Astrocyte of the cerebellum (primary cell): ENCODE results near the gene TFPT.

ENCODE experiments used
- DNase-seq: peaks from one replicate; pipeline ENCODE4 v3.0.0-alpha.2; 2011; ENCODE audit warnings: low read depth
- H3K4me3 ChIP-seq: 2 replicates; pipeline ENCODE4 v1.5.1; 2011; ENCODE audit warnings: mild to moderate bottlenecking, low read depth, low read length, moderate library complexity
- in situ Hi-C: cut with HindIII; loops from 2 replicates; pipeline ENCODE4 v1.10.0; 2017; ENCODE audit warnings: low sequenced_read_pairs
- TF ChIP-seq, protein P1 (sequence below): IDR thresholded peaks from 2 replicates; pipeline ENCODE4 v1.5.1; 2012; ENCODE audit warnings: low read length, low read depth, moderate library complexity, mild to moderate bottlenecking; ENCODE audit errors: missing control alignments

The TFPT gene

DNA sequence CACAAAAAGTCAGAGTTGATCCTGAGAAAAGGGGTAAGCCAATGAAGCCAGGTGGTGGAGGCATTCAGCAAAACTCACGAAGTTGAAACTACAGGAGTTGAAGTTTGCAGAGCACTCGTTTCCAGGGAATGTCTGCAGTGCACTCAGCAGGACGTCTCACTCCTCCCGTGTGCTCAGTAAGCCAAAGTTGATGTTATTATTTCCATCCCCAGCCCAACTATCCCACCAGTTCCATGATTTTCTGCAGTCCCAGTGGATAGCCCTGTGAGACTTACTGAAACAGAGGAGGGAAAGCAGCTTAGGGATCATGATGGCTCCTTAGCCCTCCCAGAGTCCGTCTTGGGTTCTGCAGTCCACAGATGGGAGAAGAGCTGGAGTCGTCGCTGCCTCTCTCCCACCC, 34.4 kb downstream of the TFPT start, which contains the start of gene TARM1:
TARM1 (minus strand) TSS at position 334 of the 400 bp plus-strand sequence; CDS start at position 309, 25 bp downstream.
- no peak within 1 kb of the TSS for H3K4me3 ChIP-seq
- DNase-seq: no peak
- in situ Hi-C loops: no loop called here
- TF ChIP-seq, protein P1, sequence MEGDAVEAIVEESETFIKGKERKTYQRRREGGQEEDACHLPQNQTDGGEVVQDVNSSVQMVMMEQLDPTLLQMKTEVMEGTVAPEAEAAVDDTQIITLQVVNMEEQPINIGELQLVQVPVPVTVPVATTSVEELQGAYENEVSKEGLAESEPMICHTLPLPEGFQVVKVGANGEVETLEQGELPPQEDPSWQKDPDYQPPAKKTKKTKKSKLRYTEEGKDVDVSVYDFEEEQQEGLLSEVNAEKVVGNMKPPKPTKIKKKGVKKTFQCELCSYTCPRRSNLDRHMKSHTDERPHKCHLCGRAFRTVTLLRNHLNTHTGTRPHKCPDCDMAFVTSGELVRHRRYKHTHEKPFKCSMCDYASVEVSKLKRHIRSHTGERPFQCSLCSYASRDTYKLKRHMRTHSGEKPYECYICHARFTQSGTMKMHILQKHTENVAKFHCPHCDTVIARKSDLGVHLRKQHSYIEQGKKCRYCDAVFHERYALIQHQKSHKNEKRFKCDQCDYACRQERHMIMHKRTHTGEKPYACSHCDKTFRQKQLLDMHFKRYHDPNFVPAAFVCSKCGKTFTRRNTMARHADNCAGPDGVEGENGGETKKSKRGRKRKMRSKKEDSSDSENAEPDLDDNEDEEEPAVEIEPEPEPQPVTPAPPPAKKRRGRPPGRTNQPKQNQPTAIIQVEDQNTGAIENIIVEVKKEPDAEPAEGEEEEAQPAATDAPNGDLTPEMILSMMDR: no peak

DNA sequence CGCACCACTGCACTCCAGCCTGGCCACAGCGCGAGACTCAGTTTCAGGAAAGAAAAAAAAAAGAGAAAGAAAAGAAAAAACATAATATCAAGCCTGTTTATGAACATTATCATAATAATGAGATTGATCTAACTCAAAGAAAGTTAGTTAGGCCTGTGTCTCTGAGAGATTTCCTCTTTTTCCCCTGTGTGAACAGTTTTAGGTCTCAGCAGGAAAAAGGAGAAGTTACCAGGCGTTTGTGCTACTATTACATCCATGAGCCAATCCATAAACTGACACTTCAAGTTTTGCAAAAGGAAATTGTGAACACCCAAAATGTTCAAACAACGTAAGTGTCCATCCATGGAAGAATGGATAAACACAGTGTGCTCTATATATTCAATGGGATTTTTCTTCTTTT, 38.1 kb downstream of the TFPT start:
- in situ Hi-C loops: no loop called here
- TF ChIP-seq, protein P1: no peak
- no peak overlapping the region for H3K4me3 ChIP-seq
- DNase-seq: no peak

DNA sequence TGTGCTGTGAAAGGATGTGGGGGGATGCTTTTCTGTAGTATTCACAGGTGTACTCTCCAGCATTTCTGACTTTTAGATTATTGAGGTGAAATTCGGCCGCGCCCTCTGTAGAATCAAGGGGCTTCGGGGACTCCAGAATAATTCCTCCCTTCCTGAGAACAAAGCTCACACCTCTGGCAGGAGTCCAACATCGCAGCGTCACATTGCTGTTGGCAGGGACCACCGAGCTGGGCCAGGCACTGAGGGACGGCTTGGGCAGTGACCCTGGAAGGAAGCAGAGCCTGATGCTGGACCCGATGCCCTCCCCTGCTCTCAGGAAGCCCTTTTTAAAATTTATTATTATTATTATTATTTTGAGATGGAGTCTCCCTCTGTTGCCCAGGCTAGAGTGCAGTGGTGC, 40.6 kb downstream of the TFPT start:
- TF ChIP-seq, protein P1: no peak
- DNase-seq: no peak
- no peak overlapping the region for H3K4me3 ChIP-seq
- in situ Hi-C loops: no loop called here

DNA sequence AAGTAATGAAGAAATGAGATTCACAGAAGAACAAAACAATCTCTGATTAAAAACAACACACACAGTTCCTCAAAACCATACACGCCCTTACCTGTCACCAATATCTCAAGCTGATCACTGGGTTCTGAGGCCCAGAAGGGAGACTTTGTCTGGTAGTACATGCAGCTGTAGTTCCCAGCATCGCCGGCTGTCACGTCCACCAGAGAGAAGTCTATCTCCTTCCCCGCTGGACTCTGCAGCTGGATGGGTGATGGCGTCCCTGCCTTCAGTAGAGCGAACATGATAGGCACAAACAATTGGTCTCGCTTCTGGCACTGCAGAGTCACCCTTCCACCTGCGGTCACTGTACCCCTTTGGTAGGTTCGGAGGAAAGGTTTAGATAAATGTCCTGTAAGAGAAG, 41.6 kb downstream of the TFPT start:
- in situ Hi-C loops: no loop called here
- TF ChIP-seq, protein P1: no peak
- DNase-seq: no peak
- no peak overlapping the region for H3K4me3 ChIP-seq

DNA sequence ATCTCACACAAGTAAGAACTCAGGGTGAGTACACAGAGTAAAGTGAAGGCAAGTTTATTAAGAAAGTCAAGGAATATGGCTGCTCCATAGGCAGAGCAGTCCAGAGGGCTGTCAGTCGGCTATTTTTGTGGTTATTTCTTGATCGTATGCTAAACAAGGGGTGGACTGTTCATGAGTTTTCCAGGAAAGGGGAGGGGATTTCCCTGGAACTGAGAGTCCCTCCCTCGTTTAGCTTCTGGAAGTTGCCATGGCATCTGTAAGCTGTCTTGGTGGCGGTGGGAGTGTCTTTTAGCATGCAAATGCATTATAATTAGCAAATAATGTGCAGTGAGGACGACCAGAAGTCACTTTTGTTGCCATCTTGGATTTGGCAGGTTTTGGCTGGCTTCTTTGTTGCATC, 46.0 kb downstream of the TFPT start:
- in situ Hi-C loops: no loop called here
- TF ChIP-seq, protein P1: no peak
- no peak overlapping the region for H3K4me3 ChIP-seq
- no peak for DNase-seq

DNA sequence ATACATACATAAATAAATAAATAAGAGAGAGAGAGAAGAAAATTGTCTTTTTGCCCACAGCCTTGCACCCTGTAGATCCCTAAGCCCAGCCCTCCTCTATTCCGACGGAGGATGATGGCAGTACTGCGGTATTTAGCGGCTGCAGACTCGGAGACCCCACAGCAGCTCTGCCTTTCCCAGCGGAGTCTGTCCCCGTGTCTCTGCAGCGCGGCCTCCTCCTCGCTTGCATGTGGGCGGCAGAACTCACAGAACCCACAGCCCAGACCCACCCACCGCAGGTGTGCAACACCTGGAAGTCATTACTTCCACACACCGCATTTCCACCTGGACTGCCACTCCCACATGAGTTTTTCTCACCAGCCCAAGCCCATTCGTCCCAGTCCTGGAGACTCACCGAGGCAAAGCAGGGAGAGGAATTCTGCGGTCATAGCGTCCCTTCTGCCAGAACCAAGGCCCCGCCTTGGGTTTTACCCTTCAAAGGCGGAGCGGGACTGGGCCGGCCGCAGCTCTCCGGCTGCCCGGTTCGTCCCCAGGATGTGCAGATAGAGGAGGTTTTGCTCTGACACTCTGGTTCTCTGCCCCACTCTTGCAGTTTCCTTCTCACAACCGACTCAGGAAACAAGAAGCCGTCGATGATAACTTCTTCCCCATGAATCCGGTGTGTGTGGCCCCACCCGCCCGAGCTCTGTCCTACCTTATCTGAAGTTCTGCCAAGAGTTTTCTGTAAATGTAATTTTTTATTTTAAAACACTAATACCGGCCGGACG, 51.9 kb downstream of the TFPT start, which contains the start of gene VSTM1:
VSTM1 (minus strand) TSS at position 548 of the 767 bp plus-strand sequence; CDS start at position 428, 120 bp downstream.
- DNase-seq: no peak
- TF ChIP-seq, protein P1: no peak
- in situ Hi-C loops: no loop called here
- no peak within 1 kb of the TSS for H3K4me3 ChIP-seq
